GM19238 (cell line): ENCODE results near the gene GARIN6.
"Not testable (repeated sequence)": the region's sequence is repeated elsewhere in the genome, so short reads cannot be mapped to it uniquely, and the experiment has no call there.

Experiments used
- DNase-seq: peaks from one replicate; pipeline ENCODE4 v3.0.0; 2011; ENCODE audit warnings: low spot score; ENCODE audit not compliant: insufficient read length

Gene GARIN6

DNA sequence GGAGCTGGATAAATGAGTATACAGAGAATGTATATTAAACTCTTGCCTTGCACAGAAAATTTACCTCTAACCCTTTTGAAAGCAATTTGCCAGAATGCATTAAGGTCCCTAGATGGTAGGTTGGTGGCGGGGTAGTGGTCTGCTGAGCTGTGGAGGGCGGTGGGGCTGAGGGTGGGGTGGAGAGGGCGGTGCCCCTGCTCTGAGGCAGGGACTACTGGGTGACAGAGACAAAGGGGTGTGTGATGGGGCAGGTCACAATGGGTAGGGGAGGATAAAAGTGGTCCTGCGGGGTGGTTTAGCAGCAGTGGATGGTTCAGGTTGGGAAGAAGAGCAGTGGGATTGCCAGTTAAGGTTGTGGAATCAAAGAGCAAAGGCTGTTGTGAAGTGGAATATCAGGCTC lies at the start of gene GARIN6:
Gene GARIN6, plus strand, starts transcription at position 301 of the 400 bp plus-strand sequence. CDS start 422 bp downstream, outside the sequence.
- DNase-seq = no peak

- DNase-seq = no peak
Measured at GRCh38 chr12:99598785-99599184, 48.8 kb upstream of the GARIN6 start.

DNA sequence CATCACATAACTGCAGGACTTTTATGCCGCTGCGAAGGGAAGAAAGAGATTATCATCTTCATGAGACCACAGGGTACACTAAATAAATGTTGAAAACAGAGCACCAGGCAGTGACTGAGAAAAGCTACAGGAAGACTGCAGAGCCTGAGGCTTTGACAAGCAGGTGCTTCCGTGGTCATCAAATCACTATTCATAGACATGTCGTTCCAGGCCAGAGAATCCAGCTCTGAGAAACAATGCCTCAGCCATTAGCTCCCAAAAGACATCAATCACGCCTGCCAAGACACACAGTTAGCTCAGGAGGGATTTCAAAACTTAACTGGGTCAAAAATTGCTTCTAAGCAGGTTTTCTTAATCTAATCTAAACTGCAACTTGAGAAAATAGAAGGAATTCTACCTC lies 47.2 kb upstream of the GARIN6 start:
- DNase-seq = peak; percentile 3

- no peak for DNase-seq
Measured at GRCh38 chr12:99609455-99610181, 37.9 kb upstream of the GARIN6 start.

DNA sequence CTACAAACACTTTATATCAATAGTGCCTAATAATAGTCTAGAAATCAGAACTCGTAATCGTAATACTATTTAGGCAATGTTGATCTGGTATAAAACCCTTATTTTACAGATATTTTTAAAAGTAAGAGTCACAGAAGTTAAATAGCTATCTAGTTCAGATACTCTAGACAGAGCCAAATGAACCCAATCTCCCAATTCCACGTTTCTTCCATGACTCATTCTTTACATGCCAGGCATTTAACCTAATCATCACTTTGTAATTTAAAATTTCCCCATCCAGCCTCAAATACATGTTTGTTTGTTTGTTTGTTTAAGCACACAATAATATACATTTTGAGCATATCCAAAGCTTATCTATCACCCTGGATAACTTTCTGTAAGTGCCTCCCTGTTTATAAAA lies 36.4 kb upstream of the GARIN6 start:
- no peak for DNase-seq

- DNase-seq = no peak
Measured at GRCh38 chr12:99611599-99611998, 36.0 kb upstream of the GARIN6 start.

- no peak for DNase-seq
Measured at GRCh38 chr12:99618657-99619056, 28.9 kb upstream of the GARIN6 start.

GRCh38 chr12:99619389-99620158 lies 28.0 kb upstream of the GARIN6 start:
- peak; percentile 13 for DNase-seq

- no peak for DNase-seq
Measured at GRCh38 chr12:99620159-99620479, 27.4 kb upstream of the GARIN6 start.

DNA sequence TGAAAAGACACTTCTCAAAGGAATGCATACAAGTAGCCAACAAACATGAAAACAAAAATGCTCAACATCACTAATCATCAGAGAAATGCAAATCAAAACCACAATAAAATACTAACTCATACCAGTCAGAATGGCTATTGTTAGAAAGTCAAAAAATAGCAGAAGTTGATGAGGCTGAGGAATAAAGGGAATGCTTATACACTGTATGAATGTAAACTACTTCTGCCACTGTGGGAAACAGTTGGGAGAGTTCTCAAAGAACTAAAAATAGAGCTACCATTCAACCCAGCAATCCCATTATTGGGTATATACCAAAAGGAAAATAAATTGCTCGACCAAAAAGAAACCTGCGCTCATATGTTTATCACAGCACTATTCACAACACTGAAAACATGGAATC lies 23.0 kb upstream of the GARIN6 start:
- DNase-seq = not testable (repeated sequence)

GRCh38 chr12:99627459-99627858 lies 20.1 kb upstream of the GARIN6 start:
- DNase-seq = no peak

DNA sequence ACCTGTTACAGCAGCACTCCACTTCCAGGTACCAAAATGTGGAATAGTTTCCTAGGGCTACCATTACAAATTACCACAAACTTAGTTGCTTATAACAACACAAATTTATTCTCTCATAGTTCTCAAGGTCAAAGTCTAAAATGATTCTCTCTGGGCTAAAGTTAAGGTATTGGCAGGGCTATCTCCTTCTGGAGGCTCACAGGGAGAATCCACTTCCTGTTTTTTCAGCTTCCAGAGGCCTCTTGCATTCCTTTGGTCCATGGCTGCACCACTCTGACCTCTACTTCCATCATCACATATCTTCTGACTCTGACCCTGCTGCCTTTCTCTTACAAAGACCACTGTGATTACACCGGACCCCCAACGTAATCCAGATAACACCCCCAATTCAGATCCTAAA lies 2.9 kb upstream of the GARIN6 start:
- DNase-seq = no peak

GRCh38 chr12:99648183-99648582 lies 630 bp downstream of the GARIN6 start:
- DNase-seq = no peak

DNA sequence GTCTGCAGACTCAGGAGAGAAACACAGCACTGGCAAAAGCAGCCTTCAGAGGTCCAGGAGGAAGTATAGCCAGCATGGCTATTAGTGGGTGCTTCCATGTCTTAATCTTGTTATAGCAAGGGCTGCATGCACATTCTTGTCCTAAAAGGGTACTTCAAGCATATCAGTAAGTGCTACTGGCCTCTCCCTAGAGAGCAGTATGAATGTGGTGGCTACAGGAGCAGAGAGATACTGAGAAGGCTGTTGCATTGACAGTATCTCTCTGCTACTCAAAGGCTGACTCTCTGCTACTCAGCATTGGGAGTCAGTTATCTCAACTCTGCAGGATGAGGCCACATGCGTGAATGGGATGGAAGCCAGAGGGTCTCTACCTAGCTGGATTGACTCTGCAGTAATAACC lies 2.0 kb downstream of the GARIN6 start:
- no peak for DNase-seq

GRCh38 chr12:99658671-99659349 lies 11.3 kb downstream of the GARIN6 start:
- no peak for DNase-seq

GRCh38 chr12:99670635-99671034 lies 23.1 kb downstream of the GARIN6 start:
- no peak for DNase-seq

- DNase-seq = no peak
Measured at GRCh38 chr12:99680276-99680675, 32.7 kb downstream of the GARIN6 start.

- no peak for DNase-seq
Measured at GRCh38 chr12:99686142-99686541, 38.6 kb downstream of the GARIN6 start.

GRCh38 chr12:99695050-99695449 lies 47.5 kb downstream of the GARIN6 start:
- no peak for DNase-seq
